HG03045 (cell line): Measurements from ENCODE around the gene CAD.

ENCODE experiments used
- ATAC-seq: cut with Tn5 transposase; IDR thresholded peaks from one replicate; pipeline ENCODE4 v1.9.1; 2021; ENCODE audit warnings: mild to moderate bottlenecking, moderate library complexity; ENCODE audit not compliant: unreplicated experiment

The CAD gene

DNA sequence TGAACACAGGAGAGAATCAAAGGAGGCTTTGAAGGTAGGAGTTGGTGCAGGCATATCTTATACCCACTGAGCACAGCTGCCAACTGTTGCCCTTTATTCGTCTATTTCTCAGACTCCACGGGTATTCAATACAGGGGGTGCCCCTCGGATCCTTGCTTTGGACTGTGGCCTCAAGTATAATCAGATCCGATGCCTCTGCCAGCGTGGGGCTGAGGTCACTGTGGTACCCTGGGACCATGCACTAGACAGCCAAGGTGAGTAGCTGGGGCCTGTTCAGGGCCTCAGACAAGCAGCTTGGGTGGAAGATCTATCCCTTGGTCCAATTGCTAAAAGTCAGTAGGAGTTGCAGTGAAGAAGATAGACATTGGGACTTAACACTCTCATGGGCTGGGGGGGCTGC is 5.2 kb downstream of the CAD start:
- ATAC-seq, result no peak

GRCh38 chr2:27223416-27223815 is 6.2 kb downstream of the CAD start:
- ATAC-seq, result no peak

DNA sequence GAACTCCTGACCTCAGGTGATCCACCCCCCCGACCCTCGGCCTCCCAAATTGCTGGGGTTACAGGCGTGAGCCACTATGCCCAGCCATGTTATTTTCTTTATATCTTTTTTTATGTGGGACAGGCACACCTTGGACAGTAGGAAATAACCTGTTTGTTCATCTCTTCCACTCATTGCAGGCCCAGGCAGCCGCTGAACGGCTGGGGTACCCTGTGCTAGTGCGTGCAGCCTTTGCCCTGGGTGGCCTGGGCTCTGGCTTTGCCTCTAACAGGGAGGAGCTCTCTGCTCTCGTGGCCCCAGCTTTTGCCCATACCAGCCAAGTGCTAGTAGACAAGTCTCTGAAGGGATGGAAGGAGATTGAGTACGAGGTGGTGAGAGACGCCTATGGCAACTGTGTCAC is 8.4 kb downstream of the CAD start:
- ATAC-seq, result no peak

DNA sequence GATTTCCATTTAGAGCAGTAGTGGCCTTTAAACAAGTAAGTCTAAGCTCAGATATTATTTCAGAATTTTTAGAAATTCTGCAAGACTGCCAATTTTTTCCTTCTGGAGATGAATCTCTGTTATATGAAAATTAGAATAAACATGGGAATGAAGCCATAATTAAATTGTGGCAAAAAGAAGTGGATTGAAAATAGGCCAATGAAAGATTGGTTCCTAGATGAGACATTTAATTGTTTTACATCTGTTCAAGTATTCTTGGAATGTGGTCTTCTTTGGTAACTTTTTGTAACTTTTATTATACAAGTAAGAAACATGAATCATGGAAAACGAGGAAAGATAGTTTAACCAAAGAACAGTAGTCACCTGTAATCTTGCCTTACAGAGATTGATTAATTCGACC is 10.3 kb downstream of the CAD start:
- no peak for ATAC-seq

DNA sequence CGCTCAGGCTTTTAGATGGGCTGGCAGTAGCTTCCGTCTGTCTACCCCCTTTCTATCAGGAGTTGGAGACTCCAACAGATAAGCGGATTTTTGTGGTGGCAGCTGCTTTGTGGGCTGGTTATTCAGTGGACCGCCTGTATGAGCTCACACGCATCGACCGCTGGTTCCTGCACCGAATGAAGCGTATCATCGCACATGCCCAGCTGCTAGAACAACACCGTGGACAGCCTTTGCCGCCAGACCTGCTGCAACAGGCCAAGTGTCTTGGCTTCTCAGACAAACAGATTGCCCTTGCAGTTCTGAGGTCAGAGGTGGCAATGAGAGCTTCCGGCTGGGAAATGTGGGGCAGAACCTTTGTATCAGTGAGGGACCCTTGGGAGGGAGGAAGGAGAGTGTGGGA is 14.8 kb downstream of the CAD start:
- no peak for ATAC-seq

DNA sequence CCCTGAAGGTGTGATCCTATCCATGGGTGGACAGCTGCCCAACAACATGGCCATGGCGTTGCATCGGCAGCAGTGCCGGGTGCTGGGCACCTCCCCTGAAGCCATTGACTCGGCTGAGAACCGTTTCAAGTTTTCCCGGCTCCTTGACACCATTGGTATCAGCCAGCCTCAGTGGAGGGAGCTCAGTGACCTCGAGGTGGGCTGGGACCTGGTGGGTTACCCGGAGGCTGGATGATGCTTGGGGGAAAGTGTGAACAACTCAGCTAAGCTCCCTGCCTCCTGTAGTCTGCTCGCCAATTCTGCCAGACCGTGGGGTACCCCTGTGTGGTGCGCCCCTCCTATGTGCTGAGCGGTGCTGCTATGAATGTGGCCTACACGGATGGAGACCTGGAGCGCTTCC is 16.2 kb downstream of the CAD start:
- ATAC-seq, result no peak

DNA sequence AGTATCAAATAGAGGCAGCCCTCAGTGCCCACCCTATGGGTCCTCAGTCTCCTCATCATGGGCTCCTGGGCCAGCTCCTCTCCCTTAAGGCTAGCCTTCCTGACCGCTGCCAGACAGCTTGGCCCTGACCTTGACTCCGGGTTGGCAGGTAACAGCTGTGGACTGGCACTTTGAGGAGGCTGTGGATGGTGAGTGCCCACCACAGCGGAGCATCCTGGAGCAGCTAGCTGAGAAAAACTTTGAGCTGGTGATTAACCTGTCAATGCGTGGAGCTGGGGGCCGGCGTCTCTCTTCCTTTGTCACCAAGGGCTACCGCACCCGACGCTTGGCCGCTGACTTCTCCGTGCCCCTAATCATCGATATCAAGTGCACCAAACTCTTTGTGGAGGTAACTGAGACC is 19.0 kb downstream of the CAD start:
- no peak for ATAC-seq

DNA sequence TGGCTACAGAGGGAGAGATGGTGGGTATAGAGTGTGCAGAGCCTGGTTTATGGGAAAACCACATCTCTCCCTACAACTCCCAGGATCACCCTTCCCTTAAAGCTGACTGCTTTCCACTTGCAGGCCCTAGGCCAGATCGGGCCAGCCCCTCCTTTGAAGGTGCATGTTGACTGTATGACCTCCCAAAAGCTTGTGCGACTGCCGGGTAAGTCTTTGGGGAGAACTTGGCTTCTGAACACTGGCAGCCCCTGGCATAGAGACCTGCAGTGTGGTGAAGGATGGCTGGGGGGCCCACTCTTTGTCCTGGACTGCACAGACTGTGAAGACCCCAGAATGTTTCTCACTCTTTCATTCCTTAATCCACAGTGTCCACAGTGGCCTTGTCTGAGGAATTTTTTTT is 19.5 kb downstream of the CAD start:
- no peak for ATAC-seq

GRCh38 chr2:27237341-27237945 is 20.3 kb downstream of the CAD start:
- ATAC-seq, result no peak

DNA sequence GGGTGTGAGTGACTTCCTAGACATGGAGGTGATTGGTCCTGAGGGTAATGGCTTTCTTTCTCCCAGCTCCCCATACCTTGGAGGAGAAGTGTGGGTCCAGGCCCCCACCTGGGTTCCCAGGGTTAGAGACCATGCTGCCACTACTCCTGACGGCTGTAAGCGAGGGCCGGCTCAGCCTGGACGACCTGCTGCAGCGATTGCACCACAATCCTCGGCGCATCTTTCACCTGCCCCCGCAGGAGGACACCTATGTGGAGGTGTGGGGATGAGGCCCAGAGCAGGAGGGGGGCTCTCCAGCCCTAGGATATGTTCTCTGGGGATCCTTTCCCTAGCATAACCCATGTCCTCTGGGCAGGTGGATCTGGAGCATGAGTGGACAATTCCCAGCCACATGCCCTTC is 21.8 kb downstream of the CAD start:
- ATAC-seq, result no peak

- no peak for ATAC-seq
These were observed 23.2 kb downstream of the CAD start for GRCh38 chr2:27240406-27240805.

GRCh38 chr2:27241761-27242613 is 24.8 kb downstream of the CAD start:
- ATAC-seq, result no peak

DNA sequence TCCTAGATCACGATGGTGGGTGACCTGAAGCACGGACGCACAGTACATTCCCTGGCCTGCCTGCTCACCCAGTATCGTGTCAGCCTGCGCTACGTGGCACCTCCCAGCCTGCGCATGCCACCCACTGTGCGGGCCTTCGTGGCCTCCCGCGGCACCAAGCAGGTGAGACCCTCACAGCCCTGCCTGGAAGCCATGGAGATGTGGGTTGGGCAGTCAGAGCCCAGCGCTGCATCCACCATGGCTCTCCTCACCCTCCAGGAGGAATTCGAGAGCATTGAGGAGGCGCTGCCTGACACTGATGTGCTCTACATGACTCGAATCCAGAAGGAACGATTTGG is 25.4 kb downstream of the CAD start:
- no peak for ATAC-seq

GRCh38 chr2:27243391-27244130 is 26.4 kb downstream of the CAD start:
- no peak for ATAC-seq

GRCh38 chr2:27245116-27245515 is 27.9 kb downstream of the CAD start:
- no peak for ATAC-seq

DNA sequence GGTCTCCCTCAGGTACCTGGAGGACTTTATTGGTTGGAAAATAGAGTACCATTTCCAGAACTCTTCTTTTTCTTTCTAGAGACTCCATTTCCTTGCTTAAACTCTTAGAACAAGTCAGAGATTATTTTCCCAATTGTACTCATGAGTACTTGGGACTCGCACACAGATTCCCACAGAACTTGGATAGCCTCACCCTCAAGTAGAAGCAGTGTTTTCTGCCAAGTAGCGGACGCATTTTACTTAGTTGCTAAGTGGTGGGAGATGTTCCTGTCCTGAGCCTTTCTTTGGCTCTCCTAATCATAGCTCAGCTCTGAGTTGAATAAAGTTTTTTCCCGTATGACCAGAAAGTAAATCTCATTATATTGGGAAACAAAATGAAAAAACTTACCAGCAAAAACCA is 28.5 kb downstream of the CAD start:
- ATAC-seq, result no peak

- ATAC-seq, result no peak
These were observed 30.7 kb downstream of the CAD start for GRCh38 chr2:27247893-27248292.

GRCh38 chr2:27249159-27249890 is 32.2 kb downstream of the CAD start:
- ATAC-seq, result no peak

GRCh38 chr2:27249891-27250651 is 32.9 kb downstream of the CAD start:
- no peak for ATAC-seq

- no peak for ATAC-seq
These were observed 33.6 kb downstream of the CAD start for GRCh38 chr2:27250652-27251379.
